Endometrium (tissue), 2 donors: Measurements from ENCODE around the gene PERCC1.

Experiments used
- FAIRE-seq: peaks from 2 replicates; lab custom pipeline; 2012; peaks lifted over from hg19 to GRCh38; lab: Jason Lieb, UNC
- donor health status: control.
- donor health status: control.

PERCC1 gene

GRCh38 chr16:1450218-1450617 lies 19.3 kb downstream of the PERCC1 start:
- FAIRE-seq, result no peak

GRCh38 chr16:1450841-1451240 lies 20.0 kb downstream of the PERCC1 start:
- no peak for FAIRE-seq

- no peak for FAIRE-seq
Measured at GRCh38 chr16:1451702-1452392, 21.0 kb downstream of the PERCC1 start.

- FAIRE-seq, result no peak
Measured at GRCh38 chr16:1452530-1452929, 21.7 kb downstream of the PERCC1 start.

GRCh38 chr16:1453316-1453715 lies 22.4 kb downstream of the PERCC1 start:
- FAIRE-seq, result no peak

- FAIRE-seq, result no peak
Measured at GRCh38 chr16:1454561-1454960, 23.7 kb downstream of the PERCC1 start.

- FAIRE-seq, result no peak
Measured at GRCh38 chr16:1455190-1456171, 24.6 kb downstream of the PERCC1 start.

GRCh38 chr16:1456951-1457350 lies 26.1 kb downstream of the PERCC1 start:
- no peak for FAIRE-seq

- FAIRE-seq, result no peak
Measured at GRCh38 chr16:1457489-1458245, 26.8 kb downstream of the PERCC1 start.

GRCh38 chr16:1458336-1458976 lies 27.6 kb downstream of the PERCC1 start:
- no peak for FAIRE-seq

- FAIRE-seq, result no peak
Measured at GRCh38 chr16:1458977-1459341, 28.1 kb downstream of the PERCC1 start.

- no peak for FAIRE-seq
Measured at GRCh38 chr16:1459967-1460366, 29.1 kb downstream of the PERCC1 start.

GRCh38 chr16:1460602-1461138 lies 29.8 kb downstream of the PERCC1 start:
- no peak for FAIRE-seq

- peak; percentile 53 for FAIRE-seq
Measured at GRCh38 chr16:1461146-1461545, 30.3 kb downstream of the PERCC1 start.

GRCh38 chr16:1464196-1464893 lies 33.5 kb downstream of the PERCC1 start:
- no peak for FAIRE-seq

GRCh38 chr16:1464894-1465566 lies 34.2 kb downstream of the PERCC1 start:
- FAIRE-seq, result no peak

- FAIRE-seq, result no peak
Measured at GRCh38 chr16:1465567-1465915, 34.7 kb downstream of the PERCC1 start.

GRCh38 chr16:1466054-1466453 lies 35.2 kb downstream of the PERCC1 start:
- no peak for FAIRE-seq

- no peak for FAIRE-seq
Measured at GRCh38 chr16:1466968-1467521, 36.2 kb downstream of the PERCC1 start.

- FAIRE-seq, result no peak
Measured at GRCh38 chr16:1468426-1468810, 37.5 kb downstream of the PERCC1 start.
